ENCODE measurements around the gene DMXL2.
A peak's percentile ranks its signal among the peaks of the same experiment; 100 is the strongest.

The DMXL2 gene

DNA sequence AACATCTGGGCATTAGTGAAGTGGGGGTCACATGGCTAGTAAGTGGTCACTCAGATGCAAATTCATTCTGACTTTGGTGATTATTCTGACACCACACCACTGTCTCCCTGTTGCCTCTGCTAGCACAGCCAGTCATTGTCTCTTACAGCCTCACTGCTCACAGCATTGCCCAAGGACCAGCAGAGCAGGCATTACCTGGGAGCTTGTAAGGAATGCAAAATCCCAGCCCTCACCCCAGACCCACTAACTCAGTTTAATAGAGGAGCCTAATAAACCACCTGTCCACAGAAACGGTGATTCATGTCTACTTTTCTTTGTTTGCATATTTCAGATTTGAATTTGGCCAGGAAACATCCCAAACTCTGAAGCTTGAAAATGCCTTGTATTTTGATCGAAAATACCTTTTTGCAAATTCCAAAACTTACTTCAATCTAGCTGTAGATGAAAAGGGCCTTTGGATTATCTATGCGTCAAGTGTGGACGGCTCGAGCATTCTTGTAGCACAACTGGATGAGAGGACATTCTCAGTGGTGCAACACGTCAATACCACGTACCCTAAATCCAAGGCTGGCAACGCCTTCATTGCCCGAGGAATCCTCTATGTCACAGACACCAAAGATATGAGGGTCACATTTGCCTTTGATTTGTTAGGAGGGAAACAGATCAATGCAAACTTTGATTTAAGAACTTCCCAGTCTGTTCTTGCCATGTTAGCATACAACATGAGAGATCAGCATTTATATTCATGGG is 218.4 kb downstream of the DMXL2 start:
- TF ChIP-seq, protein P1, sequence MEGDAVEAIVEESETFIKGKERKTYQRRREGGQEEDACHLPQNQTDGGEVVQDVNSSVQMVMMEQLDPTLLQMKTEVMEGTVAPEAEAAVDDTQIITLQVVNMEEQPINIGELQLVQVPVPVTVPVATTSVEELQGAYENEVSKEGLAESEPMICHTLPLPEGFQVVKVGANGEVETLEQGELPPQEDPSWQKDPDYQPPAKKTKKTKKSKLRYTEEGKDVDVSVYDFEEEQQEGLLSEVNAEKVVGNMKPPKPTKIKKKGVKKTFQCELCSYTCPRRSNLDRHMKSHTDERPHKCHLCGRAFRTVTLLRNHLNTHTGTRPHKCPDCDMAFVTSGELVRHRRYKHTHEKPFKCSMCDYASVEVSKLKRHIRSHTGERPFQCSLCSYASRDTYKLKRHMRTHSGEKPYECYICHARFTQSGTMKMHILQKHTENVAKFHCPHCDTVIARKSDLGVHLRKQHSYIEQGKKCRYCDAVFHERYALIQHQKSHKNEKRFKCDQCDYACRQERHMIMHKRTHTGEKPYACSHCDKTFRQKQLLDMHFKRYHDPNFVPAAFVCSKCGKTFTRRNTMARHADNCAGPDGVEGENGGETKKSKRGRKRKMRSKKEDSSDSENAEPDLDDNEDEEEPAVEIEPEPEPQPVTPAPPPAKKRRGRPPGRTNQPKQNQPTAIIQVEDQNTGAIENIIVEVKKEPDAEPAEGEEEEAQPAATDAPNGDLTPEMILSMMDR (IDR thresholded peaks at IDR 0.05; ENCODE audit: low read depth, low read length) = no peak
- DNase-seq (ENCODE audit: low read depth, low spot score) = no peak
- H3K4me3 ChIP-seq (ENCODE audit: low read depth, low read length) = no peak overlapping the region
- in situ Hi-C loops (cut with HindIII; ENCODE audit: low sequenced_read_pairs) = no loop called here

DNA sequence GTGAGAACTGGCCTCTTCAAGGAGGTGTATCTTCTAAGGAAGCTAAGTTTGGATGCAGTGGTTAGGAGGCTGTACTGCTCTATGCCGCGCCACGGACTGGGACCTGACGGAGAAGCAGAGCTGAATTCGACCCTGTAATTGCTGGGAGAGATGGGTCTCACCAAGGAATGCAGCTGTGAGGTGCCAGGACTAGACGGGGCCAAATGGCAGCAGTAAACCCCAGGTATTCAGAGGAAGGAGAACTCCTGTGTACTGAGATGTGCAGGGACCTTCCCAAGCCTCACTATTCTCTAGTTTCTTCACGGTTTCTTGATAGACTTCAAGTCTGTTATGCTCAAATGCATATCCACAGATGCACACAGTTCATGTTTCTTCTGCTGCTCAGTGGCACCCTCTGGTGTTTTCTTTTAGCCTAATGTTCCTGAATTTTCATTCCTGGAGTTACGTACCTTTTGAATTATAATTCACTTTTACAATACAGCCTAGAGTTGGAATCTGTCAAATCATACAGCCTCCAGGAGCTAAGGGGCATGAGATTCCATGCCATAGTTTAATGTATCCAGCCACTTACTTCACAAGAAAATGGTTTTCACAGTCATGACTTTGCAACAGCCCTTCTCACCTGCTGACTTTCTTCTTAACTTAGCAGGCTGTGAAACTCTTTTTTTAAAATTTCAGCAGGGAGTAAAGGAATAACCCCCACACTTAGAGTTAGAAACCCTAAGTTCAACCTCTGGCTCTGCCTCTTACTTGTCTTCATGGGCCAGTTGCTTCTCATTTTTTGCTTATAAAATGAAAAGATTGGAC is 219.3 kb downstream of the DMXL2 start:
- TF ChIP-seq, protein P1 (IDR thresholded peaks at IDR 0.05; ENCODE audit: low read depth, low read length) = peak; percentile 72
- in situ Hi-C loops (cut with HindIII; ENCODE audit: low sequenced_read_pairs) = no loop called here
- H3K4me3 ChIP-seq (ENCODE audit: low read depth, low read length) = no peak overlapping the region
- peak; percentile 55 for DNase-seq (ENCODE audit: low read depth, low spot score)

DNA sequence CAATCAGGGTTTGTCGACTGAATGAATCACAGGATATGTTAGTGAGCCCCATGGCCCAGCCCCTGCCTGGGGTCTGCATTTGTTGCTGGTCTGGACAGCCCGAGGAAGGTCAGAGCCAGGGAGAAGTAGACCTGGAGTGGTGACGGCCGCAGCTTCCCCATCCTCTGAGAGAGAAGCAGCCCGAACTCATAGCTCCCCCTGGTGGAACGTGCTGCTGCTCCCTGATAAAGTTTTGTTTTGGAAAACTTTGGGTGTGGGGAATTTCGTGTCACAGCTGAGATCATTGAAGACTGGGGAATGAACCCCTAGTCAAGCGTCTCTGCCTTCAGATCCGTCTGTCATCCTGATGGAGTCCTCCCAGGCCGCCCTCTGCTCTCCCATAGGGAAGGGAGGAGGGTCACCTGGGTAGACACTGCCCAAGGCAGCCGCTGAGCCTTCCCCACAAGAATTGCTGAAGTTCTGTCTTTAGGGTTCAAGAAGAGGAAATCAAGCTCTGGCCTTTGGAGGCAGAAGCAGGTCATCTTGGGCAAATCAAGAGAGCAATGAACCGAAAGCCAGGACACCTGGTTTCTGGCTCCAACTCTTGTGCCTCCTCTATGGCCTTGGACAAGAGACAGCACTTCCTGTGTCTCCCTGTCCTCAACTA is 220.6 kb downstream of the DMXL2 start:
- in situ Hi-C loops (cut with HindIII; ENCODE audit: low sequenced_read_pairs) = no loop called here
- DNase-seq (ENCODE audit: low read depth, low spot score) = no peak
- no peak overlapping the region for H3K4me3 ChIP-seq (ENCODE audit: low read depth, low read length)
- TF ChIP-seq, protein P1 (IDR thresholded peaks at IDR 0.05; ENCODE audit: low read depth, low read length) = peak; percentile 79

DNA sequence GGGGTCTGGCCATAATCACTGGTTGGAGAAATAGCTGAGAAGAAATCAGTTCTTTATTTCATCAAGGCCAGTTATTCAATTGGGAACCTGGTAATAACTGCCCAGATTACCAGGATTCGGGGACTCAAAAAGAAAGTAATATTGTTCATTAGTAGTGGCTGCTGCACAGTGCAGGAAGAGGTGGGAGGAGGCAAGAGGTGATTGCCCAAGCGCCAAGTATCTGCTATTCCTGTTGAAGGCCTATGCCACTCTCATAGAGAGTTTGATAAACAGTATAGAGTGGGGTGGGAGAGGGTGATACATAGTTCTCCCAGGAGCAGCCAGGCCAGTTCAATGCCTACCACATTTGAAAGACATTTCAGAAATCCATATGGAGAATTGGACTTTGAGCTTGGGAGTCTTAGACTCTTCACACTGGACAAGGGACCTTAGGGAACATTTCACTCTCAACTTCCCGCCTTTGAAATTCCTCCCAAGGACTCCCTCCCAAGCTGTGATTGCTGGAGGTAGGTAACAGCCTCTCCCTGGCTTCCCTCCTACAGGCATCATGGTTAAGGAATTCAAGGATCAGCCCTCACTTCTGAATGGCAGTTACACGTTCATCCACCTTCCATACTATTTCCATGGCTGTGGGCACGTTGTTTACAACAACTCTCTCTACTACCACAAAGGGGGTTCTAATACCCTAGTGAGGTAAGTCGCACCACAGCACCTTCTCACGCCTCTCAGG is 221.4 kb downstream of the DMXL2 start:
- TF ChIP-seq, protein P1 (IDR thresholded peaks at IDR 0.05; ENCODE audit: low read depth, low read length) = no peak
- no peak for DNase-seq (ENCODE audit: low read depth, low spot score)
- H3K4me3 ChIP-seq (ENCODE audit: low read depth, low read length) = no peak overlapping the region
- in situ Hi-C loops (cut with HindIII; ENCODE audit: low sequenced_read_pairs) = no loop called here

DNA sequence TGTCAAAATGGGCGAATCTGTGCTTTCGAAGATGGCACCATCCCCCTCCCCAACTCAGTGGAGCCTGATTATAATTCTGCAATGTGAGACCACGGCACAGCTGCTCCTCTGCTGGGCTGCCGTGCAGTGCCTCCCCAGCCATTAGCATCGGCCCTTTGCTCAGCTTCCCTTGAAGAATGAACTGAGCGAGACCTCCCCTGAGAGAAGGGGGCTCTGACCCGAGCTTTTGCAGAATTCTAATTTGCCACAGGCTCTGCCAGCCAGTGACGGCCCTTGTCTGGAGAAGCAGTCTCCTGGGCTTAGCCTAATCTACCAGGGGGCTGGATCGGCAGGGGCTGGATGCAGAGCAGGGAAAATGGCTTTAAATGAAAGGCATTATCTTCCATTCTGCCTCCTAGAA is 223.9 kb downstream of the DMXL2 start:
- no peak overlapping the region for H3K4me3 ChIP-seq (ENCODE audit: low read depth, low read length)
- in situ Hi-C loops (cut with HindIII; ENCODE audit: low sequenced_read_pairs) = no loop called here
- TF ChIP-seq, protein P1 (IDR thresholded peaks at IDR 0.05; ENCODE audit: low read depth, low read length) = no peak
- DNase-seq (ENCODE audit: low read depth, low spot score) = no peak

Measured in astrocyte of the spinal cord (primary cell).